A673 (cell line): ENCODE measurements around the gene KIF2C.

Experiments used
- CTCF ChIP-seq: fragments of 300-800, 200-600 bp; sonication (generic); conservative IDR thresholded peaks from 2 replicates; pipeline ENCODE4 v1.5.1; 2017; ENCODE audit warnings: low read depth, mild to moderate bottlenecking, antibody characterized with exemption, low read length, moderate library complexity, mixed read lengths
- EZH2 ChIP-seq: fragments of 200-600 bp; sonication (generic); IDR thresholded peaks from 2 replicates; pipeline ENCODE4 v1.6.1; 2017; ENCODE audit warnings: borderline replicate concordance, low read depth, mild to moderate bottlenecking, mixed read lengths, antibody characterized with exemption, low read length; ENCODE audit not compliant: poor library complexity, severe bottlenecking

GRCh38 chr1:44811234-44811633, 71.6 kb downstream of the KIF2C start:
- TF ChIP-seq EZH2: no peak
- no peak for TF ChIP-seq CTCF
